ENCODE results near the gene SPATA31C2.
"Not testable (repeated sequence)": the region's sequence is repeated elsewhere in the genome, so short reads cannot be mapped to it uniquely, and the experiment has no call there.

- TF ChIP-seq, protein P1, sequence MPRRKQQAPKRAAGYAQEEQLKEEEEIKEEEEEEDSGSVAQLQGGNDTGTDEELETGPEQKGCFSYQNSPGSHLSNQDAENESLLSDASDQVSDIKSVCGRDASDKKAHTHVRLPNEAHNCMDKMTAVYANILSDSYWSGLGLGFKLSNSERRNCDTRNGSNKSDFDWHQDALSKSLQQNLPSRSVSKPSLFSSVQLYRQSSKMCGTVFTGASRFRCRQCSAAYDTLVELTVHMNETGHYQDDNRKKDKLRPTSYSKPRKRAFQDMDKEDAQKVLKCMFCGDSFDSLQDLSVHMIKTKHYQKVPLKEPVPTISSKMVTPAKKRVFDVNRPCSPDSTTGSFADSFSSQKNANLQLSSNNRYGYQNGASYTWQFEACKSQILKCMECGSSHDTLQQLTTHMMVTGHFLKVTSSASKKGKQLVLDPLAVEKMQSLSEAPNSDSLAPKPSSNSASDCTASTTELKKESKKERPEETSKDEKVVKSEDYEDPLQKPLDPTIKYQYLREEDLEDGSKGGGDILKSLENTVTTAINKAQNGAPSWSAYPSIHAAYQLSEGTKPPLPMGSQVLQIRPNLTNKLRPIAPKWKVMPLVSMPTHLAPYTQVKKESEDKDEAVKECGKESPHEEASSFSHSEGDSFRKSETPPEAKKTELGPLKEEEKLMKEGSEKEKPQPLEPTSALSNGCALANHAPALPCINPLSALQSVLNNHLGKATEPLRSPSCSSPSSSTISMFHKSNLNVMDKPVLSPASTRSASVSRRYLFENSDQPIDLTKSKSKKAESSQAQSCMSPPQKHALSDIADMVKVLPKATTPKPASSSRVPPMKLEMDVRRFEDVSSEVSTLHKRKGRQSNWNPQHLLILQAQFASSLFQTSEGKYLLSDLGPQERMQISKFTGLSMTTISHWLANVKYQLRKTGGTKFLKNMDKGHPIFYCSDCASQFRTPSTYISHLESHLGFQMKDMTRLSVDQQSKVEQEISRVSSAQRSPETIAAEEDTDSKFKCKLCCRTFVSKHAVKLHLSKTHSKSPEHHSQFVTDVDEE (CRISPR knock-in tag; IDR thresholded peaks at IDR 0.05): not testable (repeated sequence)
- not testable (repeated sequence) for TF ChIP-seq SNAI2 (CRISPR knock-in tag; IDR thresholded peaks at IDR 0.05); BACH2 (CRISPR knock-in tag; IDR thresholded peaks at IDR 0.05; ENCODE audit: borderline replicate concordance); RARB (CRISPR knock-in tag; IDR thresholded peaks at IDR 0.05); ZNF70 (CRISPR knock-in tag; IDR thresholded peaks at IDR 0.05); CSDC2 (CRISPR knock-in tag; IDR thresholded peaks at IDR 0.05); ARNTL (CRISPR knock-in tag; IDR thresholded peaks at IDR 0.05; ENCODE audit: borderline replicate concordance, low read depth)
These were observed 8.7 kb downstream of the SPATA31C2 start for GRCh38 chr9:88129556-88129955.

Measured in SK-N-SH treated with all-trans-retinoic acid at 6 μM for 48 hours (cell line).